ENCODE measurements around the gene NEK2. TPM values are rescaled to one million over a fixed set of nuclear protein-coding genes. Genes with fewer than 3 reads are reported as not detected.

NEK2 gene
- total RNA-seq, 1 experiment from 2014 or later = 44.5 TPM

GRCh38 chr1:211632808-211633523, 42.5 kb downstream of the NEK2 start:
- no peaks in the 10 kb centered on the region for H3K27me3 Mint-ChIP-seq (ENCODE audit: insufficient read depth, unreplicated experiment)
- intact Hi-C loops (cut with micrococcal nuclease) = loop anchor here (2.0 kb wide), 1 partner anchor 20 kb away; no protein-coding TSS in a partner anchor
- peak overlapping the region; percentile 84 for H3K27ac Mint-ChIP-seq (ENCODE audit: low read depth, unreplicated experiment)
- H3K4me3 Mint-ChIP-seq (ENCODE audit: unreplicated experiment) = peak overlapping the region; percentile 45
- peaks cover 45% of the 10 kb centered on the region for H3K4me1 Mint-ChIP-seq (ENCODE audit: insufficient read depth, unreplicated experiment)
- H3K9me3 Mint-ChIP-seq (ENCODE audit: unreplicated experiment) = no peaks in the 10 kb centered on the region
- CTCF ChIA-PET = interaction anchor here (0.6 to 7.6 kb wide), 22 partner anchors 10 to 1422 kb away, joined by 3 to 78 read pairs (median 4); partner anchors contain the start of genes DTL and INTS7
- POLR2A ChIA-PET = interaction anchor here (0.5 to 24.4 kb wide), 27 partner anchors 8 to 1707 kb away, joined by 3 to 423 read pairs (median 7); partner anchors contain the start of gene SLC30A1
- peak; percentile 98 for DNase-seq (ENCODE audit: unreplicated experiment)
- no TSS peak for BruUV-seq (replicated peaks)
- no peak for TF ChIP-seq CTCF (IDR thresholded peaks at IDR 0.05; ENCODE audit: unreplicated experiment)
- H3K36me3 Mint-ChIP-seq (ENCODE audit: insufficient read depth, unreplicated experiment) = peaks cover 6% of the 10 kb centered on the region

- ChIA-PET CTCF (interaction anchor here (0.6 to 7.6 kb wide), 19 partner anchors 9 to 1322 kb away, joined by 3 to 78 read pairs (median 4); no protein-coding TSS in a partner anchor), POLR2A (interaction anchor here (0.5 to 24.4 kb wide), 18 partner anchors 8 to 1706 kb away, joined by 3 to 423 read pairs (median 12); partner anchors contain the start of gene SLC30A1)
- no peaks in the 10 kb centered on the region for H3K9me3 Mint-ChIP-seq (ENCODE audit: unreplicated experiment)
- peaks cover 45% of the 10 kb centered on the region for H3K4me1 Mint-ChIP-seq (ENCODE audit: insufficient read depth, unreplicated experiment)
- no peak for DNase-seq (ENCODE audit: unreplicated experiment)
- H3K27ac Mint-ChIP-seq (ENCODE audit: low read depth, unreplicated experiment) = peak overlapping the region; percentile 84
- intact Hi-C loops (cut with micrococcal nuclease) = loop anchor here (2.0 kb wide), 1 partner anchor 19 kb away; no protein-coding TSS in a partner anchor
- H3K36me3 Mint-ChIP-seq (ENCODE audit: insufficient read depth, unreplicated experiment) = peaks cover 6% of the 10 kb centered on the region
- no TSS peak for BruUV-seq (replicated peaks)
- no peak for TF ChIP-seq CTCF (IDR thresholded peaks at IDR 0.05; ENCODE audit: unreplicated experiment)
- H3K4me3 Mint-ChIP-seq (ENCODE audit: unreplicated experiment) = peak overlapping the region; percentile 45
- H3K27me3 Mint-ChIP-seq (ENCODE audit: insufficient read depth, unreplicated experiment) = no peaks in the 10 kb centered on the region
Measured at GRCh38 chr1:211632117-211632807, 43.2 kb downstream of the NEK2 start.

- no peak overlapping the region for H3K27ac Mint-ChIP-seq (ENCODE audit: low read depth, unreplicated experiment)
- no peak overlapping the region for H3K4me3 Mint-ChIP-seq (ENCODE audit: unreplicated experiment)
- H3K27me3 Mint-ChIP-seq (ENCODE audit: insufficient read depth, unreplicated experiment) = no peaks in the 10 kb centered on the region
- peaks cover 6% of the 10 kb centered on the region for H3K36me3 Mint-ChIP-seq (ENCODE audit: insufficient read depth, unreplicated experiment)
- DNase-seq (ENCODE audit: unreplicated experiment) = no peak
- CTCF ChIA-PET = interaction anchor here (0.6 to 7.6 kb wide), 7 partner anchors 12 to 161 kb away, joined by 3 to 78 read pairs (median 10); no protein-coding TSS in a partner anchor
- peaks cover 39% of the 10 kb centered on the region for H3K4me1 Mint-ChIP-seq (ENCODE audit: insufficient read depth, unreplicated experiment)
- BruUV-seq (replicated peaks) = no TSS peak
- no peaks in the 10 kb centered on the region for H3K9me3 Mint-ChIP-seq (ENCODE audit: unreplicated experiment)
- intact Hi-C loops (cut with micrococcal nuclease) = no loop called here
- no peak for TF ChIP-seq CTCF (IDR thresholded peaks at IDR 0.05; ENCODE audit: unreplicated experiment)
- POLR2A ChIA-PET = interaction anchor here (0.7 to 5.8 kb wide), 8 partner anchors 10 to 58 kb away, joined by 3 to 94 read pairs (median 4); partner anchors contain the start of gene SLC30A1
Measured at GRCh38 chr1:211631168-211631567, 44.3 kb downstream of the NEK2 start.
